ENCODE results near the gene GHRL.

GHRL gene, protein sequence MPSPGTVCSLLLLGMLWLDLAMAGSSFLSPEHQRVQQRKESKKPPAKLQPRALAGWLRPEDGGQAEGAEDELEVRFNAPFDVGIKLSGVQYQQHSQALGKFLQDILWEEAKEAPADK

GRCh38 chr3:10292505-10293419 is at the start of gene GHRL:
GHRL (minus strand) TSS chr3:10292947; CDS start chr3:10290180, 2,767 bp downstream.
- DNase-seq (ENCODE audit: low read depth) = no peak

- no peak for DNase-seq (ENCODE audit: low read depth)
Measured at GRCh38 chr3:10341901-10342398, 49.2 kb upstream of the GHRL start.

- no peak for DNase-seq (ENCODE audit: low read depth)
Measured at GRCh38 chr3:10340476-10340875, 47.7 kb upstream of the GHRL start.

- no peak for DNase-seq (ENCODE audit: low read depth)
Measured at GRCh38 chr3:10340046-10340445, 47.3 kb upstream of the GHRL start.

DNA sequence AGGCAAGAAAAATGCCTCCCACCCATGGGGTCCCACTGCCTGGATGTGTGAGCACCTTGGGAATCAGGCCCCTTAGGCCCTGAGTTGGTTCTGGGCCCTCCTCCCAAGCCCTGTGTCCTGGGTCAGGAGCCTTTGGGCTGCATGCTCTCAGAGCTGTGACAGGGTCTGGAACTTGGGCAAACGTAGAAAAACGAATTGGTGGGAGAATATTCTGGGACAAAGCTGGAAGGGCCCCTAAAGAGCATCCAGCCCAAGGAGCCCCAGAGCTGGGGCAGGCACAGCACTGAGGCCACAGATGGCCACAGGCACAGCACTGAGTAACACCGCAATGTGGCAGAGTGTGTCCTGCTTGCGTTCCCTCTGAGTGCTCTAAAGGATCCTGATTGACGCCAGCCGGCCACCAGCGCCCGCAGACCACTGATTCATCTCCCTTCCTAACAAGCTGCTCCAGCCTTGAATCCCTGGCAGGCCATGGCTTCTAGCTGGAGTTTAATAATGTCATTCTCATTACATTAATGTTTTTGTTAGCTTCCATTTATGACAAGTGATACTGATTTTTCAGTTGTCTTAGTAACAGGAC is 46.7 kb upstream of the GHRL start:
- DNase-seq (ENCODE audit: low read depth) = no peak

DNA sequence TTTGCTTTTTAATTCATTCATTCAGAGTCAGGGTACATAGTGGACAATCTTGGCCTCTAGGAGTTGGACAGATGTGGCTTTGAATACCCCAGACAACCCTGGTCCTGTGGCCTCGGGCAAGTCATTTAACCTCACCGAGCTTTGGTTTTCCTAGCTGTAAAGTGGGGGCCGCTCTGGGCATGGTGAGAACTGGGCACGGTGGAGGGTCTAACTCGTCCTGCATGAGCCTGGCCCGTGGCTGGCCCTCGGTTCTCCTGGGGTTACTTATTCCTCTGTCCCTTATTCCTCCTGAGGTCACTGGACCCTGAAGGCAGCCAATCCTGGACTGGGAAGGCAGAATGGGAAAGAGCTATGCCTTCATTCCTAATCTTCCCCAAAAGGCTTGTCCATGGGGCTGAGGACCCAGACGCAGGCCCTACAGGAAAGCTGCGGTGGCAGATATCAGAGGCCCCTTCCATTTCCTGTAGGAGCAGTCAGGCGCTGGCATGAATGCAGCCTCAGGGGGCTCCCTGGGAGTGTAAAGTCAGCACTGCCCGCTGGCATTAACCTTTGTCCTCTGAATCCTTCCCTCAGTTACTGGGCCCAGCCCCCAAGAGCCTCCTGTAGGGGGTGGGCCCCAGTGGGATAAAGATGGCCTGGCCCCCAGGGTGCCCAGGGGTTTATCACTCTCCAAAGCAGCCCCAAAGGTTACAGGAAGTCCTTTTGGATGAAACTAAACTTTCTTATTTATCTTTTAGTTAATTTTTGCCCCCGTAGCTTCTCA is 46.0 kb upstream of the GHRL start:
- no peak for DNase-seq (ENCODE audit: low read depth)

DNA sequence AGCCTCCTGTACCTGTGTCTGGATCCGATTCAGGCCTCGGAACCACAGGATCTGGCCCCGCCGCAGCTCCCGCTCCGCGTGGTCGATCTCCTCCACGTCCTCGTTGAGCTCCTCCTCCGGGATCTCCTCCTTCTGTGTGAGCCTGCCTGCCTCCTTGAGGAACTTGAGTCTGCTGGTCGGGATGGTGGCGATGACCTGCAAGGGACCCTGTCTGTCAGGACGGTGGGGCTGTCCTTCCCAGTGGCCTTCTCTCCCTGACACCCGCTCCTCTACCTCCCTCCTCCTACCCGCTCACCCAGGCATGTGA is 45.4 kb upstream of the GHRL start:
- DNase-seq (ENCODE audit: low read depth) = no peak

DNA sequence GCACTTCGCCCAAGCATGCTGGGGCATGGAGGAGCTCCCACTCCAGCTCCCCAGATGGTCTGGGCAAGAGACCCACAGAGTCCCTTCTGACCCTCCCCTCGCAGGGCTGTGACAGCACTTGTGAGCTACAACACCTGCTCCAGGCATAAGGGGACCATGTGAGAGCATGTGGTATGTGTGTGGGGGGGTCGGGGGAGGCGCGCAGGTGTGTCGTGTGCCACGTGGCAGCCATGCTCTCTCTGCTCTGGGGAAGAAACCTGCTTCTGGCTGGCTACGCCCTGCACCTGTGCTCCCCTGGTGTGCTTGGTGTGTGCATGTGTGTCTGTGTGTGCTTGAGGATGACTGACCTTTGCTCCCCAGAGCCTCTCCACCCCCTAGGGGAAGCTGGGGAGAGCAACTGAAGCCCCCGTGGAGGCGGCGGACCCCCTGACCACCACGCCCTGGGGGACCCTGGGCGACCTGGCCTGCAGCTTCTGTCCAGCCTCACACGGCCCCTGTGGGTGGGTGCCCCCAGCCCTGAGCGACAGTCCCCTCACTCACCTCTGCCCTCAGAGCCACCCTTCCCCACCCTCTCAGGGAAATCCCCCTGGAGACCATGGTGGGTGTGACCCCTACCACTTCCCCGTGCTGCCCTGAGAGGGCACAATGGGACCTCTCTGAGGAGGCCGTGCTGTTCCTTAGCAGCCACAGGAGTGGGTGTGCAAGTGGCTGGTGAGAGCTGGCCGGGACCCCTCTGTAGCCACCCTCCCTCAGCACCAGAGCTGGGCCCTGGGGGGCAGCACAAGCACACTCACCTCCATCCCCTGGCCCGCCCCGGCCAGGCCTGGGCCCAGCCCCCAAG is 44.8 kb upstream of the GHRL start:
- DNase-seq (ENCODE audit: low read depth) = no peak

- DNase-seq (ENCODE audit: low read depth) = no peak
Measured at GRCh38 chr3:10336761-10337160, 44.0 kb upstream of the GHRL start.

- no peak for DNase-seq (ENCODE audit: low read depth)
Measured at GRCh38 chr3:10335871-10336622, 43.3 kb upstream of the GHRL start.

- DNase-seq (ENCODE audit: low read depth) = no peak
Measured at GRCh38 chr3:10335190-10335738, 42.5 kb upstream of the GHRL start.

GRCh38 chr3:10334459-10334858 is 41.7 kb upstream of the GHRL start:
- DNase-seq (ENCODE audit: low read depth) = no peak

GRCh38 chr3:10334042-10334441 is 41.3 kb upstream of the GHRL start:
- no peak for DNase-seq (ENCODE audit: low read depth)

DNA sequence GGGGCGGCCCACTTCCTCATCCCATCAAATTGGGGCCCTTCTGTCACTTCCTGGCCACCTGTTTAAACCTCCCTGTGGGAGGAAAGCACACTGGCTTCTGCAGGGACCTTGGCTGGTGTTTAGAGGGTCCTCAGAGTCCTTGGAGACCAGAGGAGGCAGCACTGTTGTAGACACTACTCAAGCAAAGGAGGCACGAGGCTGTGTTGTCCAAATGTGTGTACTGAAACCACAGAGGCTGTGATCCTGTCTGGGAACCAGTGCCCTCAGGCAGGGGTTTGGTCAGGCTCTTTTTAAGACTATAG is 40.6 kb upstream of the GHRL start:
- no peak for DNase-seq (ENCODE audit: low read depth)

DNA sequence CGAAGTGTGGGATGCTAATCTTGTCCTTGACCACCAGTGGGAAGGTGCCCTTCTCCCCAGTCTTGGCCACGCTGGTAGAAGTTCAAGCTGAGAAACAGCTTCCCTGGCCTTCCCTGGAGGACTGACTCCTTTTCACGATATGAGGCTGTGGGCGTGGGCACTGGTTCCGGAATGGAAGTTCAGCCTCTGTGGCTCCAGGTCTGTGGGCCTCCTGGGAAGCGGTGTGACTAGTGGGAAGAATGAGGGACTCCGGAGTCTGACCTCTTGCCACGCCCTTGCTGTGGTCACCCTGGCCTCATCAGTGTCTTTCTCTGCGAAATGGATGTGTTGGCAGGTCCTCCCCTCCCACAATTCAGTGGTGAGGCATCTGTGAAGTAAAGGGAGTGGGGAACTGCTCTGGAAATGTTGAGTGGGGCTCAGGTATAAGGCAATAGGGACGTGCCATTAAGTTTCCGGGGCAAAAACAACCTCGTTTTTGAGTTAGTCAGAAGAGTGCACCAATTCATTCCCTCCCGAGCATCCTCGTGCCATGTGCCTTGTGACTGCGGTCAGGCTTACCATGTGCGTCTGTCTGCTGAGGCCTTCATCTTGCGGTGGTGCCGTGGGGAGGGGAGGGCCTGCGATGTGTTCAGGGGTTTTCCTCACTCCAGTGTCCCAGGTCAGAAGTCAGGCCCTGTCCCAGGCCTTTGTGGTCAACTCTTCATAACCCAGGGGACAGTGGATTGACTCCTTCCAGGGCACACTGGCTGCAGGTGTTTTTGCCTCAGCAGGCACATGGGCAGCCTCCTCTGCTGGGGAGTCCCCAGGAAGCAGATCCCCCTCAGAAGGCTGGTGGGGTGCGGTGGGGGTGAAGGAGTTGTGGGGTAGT is 40.0 kb upstream of the GHRL start:
- no peak for DNase-seq (ENCODE audit: low read depth)

GRCh38 chr3:10331320-10331719 is 38.6 kb upstream of the GHRL start:
- DNase-seq (ENCODE audit: low read depth) = no peak

GRCh38 chr3:10330319-10330718 is 37.6 kb upstream of the GHRL start:
- no peak for DNase-seq (ENCODE audit: low read depth)

- no peak for DNase-seq (ENCODE audit: low read depth)
Measured at GRCh38 chr3:10329495-10330015, 36.8 kb upstream of the GHRL start.

GRCh38 chr3:10328460-10329071 is 35.8 kb upstream of the GHRL start:
- DNase-seq (ENCODE audit: low read depth) = no peak
